GM06990 (cell line): Measurements from ENCODE around the gene ATOH8.

Source experiments
- DNase-seq: peaks from one replicate; pipeline ENCODE4 v3.0.0-alpha.2; 2011; ENCODE audit not compliant: insufficient read length; ENCODE audit errors: extremely low read depth
- H3K27me3 ChIP-seq: replicated peaks from 2 replicates; pipeline ENCODE4 v1.6.0; 2011; ENCODE audit warnings: low read length; ENCODE audit not compliant: control insufficient read depth, insufficient read depth
- H3K36me3 ChIP-seq: 2 replicates; pipeline ENCODE4 v1.5.1; 2011; ENCODE audit warnings: low read length; ENCODE audit not compliant: control insufficient read depth, insufficient read depth
- H3K4me3 ChIP-seq: replicated peaks from 2 replicates; pipeline ENCODE4 v1.5.1; 2011; ENCODE audit warnings: low read depth, mild to moderate bottlenecking, control low read depth, low read length
- TF ChIP-seq, protein P1 (sequence below): IDR thresholded peaks from 2 replicates; pipeline ENCODE4 v1.5.1; 2011; ENCODE audit warnings: low read length, control low read depth, mild to moderate bottlenecking, inconsistent platforms; ENCODE audit not compliant: insufficient read depth, poor library complexity, severe bottlenecking

The ATOH8 gene

DNA sequence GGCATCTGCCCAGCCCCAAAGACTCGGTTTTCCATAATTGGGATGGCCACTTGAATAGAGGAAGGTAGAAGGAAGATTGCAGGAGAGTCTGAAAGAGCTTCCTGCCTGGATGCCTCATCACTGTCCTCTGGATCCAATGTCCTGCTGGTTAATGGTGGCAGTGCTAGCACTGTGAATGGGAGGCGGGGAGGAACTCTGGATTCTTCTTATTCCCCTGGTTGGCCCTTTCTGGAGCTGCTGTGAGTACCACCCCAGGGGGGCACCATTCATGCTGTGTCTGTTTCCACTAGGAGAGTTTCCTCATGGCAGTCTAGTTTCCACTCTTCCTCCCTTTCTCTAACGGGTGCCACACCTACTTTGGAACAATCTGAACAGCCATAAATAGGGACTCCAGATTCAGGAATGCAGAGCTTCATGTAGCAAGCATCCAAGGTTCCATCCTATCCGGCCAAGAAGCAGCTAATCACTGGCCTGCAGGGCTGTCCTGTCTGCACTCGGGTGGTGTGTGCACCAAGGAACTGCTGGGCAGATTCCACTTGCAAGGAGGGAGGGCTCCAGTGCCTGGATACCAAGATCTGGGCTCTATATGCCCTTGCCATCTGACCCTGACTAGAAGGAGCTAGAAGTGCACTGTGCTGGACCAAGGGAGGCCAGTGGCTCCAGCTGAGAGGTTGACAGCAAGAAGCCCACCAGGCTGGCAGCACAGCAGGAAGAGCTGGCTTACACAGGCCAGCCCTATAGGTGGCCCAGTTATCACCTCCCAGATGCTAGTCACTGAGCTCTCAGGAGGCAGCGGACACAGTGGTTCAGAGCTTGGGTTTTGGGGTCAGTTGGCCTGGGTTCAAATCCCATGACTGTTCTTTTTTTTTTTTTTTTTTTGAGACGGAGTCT lies 4.6 kb upstream of the ATOH8 start:
- no peak overlapping the region for H3K4me3 ChIP-seq
- peaks cover 7% of the 10 kb centered on the region for H3K27me3 ChIP-seq
- TF ChIP-seq, protein P1, sequence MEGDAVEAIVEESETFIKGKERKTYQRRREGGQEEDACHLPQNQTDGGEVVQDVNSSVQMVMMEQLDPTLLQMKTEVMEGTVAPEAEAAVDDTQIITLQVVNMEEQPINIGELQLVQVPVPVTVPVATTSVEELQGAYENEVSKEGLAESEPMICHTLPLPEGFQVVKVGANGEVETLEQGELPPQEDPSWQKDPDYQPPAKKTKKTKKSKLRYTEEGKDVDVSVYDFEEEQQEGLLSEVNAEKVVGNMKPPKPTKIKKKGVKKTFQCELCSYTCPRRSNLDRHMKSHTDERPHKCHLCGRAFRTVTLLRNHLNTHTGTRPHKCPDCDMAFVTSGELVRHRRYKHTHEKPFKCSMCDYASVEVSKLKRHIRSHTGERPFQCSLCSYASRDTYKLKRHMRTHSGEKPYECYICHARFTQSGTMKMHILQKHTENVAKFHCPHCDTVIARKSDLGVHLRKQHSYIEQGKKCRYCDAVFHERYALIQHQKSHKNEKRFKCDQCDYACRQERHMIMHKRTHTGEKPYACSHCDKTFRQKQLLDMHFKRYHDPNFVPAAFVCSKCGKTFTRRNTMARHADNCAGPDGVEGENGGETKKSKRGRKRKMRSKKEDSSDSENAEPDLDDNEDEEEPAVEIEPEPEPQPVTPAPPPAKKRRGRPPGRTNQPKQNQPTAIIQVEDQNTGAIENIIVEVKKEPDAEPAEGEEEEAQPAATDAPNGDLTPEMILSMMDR, result no peak
- H3K36me3 ChIP-seq, result no peaks in the 10 kb centered on the region
- DNase-seq, result no peak

DNA sequence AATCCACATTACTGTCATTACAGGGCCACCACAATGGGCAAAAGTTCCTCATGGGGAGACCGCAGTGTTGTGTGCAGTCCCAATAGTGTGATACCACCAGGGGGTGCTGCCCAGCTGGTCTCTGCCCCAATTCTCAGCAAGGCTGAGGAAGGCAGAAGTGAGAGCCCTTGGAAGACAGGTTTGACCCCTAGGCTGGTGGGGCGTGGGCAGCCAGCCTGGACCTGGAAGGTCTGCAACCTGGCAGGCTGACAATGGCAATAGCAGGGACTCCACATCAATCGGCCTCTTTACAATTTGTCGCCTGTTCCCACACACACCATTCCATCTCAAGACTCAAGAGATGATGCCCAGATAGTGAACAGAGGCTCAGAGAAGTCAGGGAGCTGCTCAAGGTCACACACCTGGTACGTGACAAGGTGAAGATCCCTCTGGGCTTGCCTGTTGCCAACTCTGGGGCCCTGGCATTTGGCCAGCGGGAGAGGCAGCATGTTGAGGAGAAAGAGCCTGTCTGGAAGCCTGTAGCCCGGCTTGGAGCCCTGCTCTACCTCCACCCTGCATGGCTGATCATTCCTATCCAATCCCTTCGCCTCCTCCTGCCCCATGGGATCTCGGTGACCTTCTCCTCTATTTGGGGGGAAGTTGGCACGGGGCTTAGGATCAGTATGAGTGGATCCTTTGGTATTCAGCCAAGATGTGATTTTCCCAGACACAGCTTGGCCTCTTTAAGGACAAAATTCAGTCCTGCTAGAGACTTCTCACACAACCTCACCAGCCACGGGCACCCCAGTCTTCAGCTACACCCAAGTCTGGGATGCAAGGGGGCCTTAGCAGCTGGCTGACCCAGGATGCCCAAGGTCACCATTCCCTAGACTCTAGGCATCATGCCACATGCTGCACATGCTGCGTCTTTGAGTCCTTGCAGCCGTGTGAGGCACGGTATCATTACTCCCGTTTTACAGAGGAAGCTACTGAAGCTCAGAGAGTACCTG lies 2.9 kb upstream of the ATOH8 start:
- no peak for DNase-seq
- H3K4me3 ChIP-seq, result no peak overlapping the region
- TF ChIP-seq, protein P1, result peak; percentile 59
- H3K27me3 ChIP-seq, result peaks cover 7% of the 10 kb centered on the region
- no peaks in the 10 kb centered on the region for H3K36me3 ChIP-seq

DNA sequence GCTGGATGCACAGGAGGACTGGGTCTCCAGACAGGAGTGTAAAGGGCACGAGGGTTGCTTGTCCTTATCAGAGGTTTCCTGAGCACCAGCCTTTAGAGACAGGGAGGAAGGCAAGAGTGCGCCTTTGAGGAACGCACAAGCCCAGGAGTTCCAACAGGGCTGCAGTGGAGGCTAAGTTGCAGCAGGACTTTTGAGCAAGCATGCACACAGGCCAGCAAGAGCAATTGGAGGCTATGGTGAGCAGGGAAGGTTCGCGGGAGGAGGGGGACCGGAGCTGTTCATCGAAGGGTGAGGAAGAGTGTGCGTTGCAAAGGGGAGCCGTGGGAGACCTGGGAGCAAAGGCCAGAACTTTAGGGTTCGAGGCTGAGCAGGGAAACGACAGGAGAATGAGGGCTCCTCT lies 2.2 kb upstream of the ATOH8 start:
- TF ChIP-seq, protein P1, result no peak
- no peaks in the 10 kb centered on the region for H3K36me3 ChIP-seq
- peaks cover 7% of the 10 kb centered on the region for H3K27me3 ChIP-seq
- no peak overlapping the region for H3K4me3 ChIP-seq
- DNase-seq, result no peak

DNA sequence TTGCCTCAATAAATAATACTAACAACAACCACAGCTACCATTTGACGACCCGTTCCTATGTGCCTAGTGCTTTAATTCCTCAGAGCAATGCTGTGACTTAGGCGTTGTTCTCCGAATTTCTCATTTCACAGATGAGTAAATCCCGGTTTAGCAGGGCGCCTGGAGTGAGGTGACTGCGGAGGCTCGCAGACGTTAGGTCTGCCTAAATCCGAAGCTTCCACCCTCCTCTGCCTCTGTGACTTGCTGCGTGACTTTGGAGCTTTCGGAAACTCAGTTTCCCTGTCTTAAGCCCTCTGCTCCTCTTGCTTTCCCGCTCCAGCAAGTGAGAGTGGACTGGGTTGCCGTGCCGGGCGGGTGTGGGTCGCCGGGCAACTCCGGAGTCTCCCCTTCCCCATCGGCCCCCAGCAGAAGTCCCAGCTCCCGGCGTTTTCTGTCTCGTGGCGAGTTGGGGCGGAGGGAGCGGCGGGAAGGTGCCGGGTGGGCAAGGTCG lies 711 bp upstream of the ATOH8 start:
- no peak for DNase-seq
- no peak overlapping the region for H3K4me3 ChIP-seq

More for the DNA sequence above, 711 bp upstream of the ATOH8 start:
- Histone ChIP-seq H3K27me3 (peaks cover 7% of the 10 kb centered on the region), H3K36me3 (no peaks in the 10 kb centered on the region)
- TF ChIP-seq, protein P1, result no peak
